HuH-7.5 (cell line): Measurements from ENCODE around the gene IFI30.

Source experiments
- DNase-seq: peaks from one replicate; pipeline ENCODE4 v3.0.0; 2011; ENCODE audit warnings: low spot score

IFI30 gene

DNA sequence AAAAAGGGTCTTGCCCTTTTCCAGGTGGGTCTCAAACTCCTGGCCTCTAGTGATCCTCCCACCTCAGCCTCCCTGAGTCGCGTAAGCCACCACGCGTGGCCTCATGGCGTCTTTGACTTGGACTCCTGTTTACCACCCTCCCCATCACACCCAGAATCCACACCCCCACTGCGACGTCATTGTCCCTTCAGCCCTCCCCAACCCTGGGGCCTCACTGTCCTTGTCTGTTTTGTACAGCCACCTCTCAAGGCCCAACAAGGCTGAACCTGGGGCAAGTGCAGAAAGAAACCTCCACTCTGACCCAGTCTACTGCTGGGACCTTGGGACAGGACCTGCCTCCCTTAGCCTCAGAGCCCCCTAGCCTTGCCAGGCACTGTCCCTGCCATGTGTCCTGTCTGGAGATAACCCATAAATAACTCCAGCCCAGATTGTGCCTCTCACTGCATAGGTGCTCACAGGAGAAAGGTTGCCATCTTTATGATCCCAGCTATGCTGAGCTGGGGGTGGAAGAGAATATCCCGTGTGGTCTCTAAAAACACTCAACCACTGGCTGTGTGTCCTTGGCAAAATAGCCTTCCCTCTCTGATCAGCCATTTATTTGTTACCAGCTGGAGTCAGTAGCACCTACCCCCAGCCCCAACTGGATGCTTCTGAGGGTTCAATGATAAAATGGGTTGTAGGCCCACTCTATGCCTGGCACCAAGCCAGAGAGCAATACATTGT, 1.8 kb upstream of the IFI30 start:
- DNase-seq: no peak

DNA sequence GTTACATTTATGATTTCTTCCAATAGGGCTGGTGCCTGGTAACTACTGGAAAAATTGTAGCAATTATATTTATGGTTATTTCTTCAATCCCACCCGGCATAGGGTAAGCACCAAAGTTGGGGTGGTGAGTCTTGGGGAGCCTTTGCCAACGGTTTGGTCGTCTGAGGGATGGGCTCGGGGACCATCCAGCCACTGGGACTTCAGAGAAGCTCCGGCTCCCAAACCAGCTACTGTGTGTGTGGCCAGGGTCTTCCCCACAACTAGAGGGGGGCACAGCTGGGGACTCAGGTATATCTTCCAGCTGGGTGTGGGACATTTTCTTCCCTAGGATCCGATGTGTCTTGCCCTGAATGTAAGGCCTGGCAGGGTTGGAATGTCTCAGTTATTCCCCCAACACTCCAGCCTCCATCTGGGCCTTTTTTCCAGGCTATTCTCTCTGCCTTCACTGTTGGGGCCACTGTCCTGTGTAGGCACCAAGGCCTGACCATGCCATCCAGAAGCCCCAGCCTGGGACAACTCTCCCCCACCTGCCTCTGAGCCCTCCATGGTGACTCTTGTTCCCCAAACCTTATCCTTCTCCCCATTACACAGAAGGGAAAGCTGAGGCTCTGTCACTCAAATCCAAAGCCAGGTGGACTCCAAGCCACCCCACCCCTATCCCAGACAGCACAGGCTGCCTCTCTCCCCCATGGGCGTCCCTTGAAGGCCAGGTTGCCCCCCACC, 1.1 kb upstream of the IFI30 start:
- DNase-seq: no peak

DNA sequence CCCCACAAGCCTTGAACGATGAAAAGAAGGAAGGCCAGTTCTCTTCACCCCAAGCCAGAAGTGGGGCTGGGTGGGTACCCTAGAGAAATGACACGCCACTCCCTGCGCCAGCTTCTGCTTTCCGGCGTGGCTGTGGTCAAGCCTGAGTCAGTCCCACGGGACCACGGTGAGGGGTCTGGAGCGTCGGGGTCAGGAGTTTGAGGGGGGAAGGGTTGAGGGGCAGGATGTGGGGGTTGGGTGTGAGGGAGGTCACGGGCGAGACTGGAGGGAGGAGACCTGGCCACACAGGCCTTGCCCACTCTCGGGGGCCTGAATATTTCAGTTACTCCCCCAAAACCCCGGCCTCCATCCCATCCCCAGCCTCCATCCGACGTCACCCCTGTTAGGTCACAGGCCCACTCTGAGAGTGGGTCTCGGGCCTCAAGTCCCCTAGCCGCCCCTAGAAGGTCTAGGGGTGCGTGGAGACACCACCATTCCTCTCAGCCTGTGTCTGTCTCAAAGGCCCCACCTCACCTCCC, 500 bp upstream of the IFI30 start:
- DNase-seq: no peak

DNA sequence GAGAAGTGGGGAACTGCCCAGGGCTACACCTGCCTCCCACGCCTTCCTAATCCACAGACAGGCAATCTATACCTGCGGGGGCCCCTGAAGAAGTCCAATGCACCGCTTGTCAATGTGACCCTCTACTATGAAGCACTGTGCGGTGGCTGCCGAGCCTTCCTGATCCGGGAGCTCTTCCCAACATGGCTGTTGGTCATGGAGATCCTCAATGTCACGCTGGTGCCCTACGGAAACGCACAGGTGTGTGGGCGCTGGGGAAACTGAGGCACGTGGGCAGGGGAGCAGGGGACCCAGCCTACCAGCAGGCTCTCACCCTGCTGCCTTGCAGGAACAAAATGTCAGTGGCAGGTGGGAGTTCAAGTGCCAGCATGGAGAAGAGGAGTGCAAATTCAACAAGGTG, 1.4 kb downstream of the IFI30 start:
- DNase-seq: no peak

DNA sequence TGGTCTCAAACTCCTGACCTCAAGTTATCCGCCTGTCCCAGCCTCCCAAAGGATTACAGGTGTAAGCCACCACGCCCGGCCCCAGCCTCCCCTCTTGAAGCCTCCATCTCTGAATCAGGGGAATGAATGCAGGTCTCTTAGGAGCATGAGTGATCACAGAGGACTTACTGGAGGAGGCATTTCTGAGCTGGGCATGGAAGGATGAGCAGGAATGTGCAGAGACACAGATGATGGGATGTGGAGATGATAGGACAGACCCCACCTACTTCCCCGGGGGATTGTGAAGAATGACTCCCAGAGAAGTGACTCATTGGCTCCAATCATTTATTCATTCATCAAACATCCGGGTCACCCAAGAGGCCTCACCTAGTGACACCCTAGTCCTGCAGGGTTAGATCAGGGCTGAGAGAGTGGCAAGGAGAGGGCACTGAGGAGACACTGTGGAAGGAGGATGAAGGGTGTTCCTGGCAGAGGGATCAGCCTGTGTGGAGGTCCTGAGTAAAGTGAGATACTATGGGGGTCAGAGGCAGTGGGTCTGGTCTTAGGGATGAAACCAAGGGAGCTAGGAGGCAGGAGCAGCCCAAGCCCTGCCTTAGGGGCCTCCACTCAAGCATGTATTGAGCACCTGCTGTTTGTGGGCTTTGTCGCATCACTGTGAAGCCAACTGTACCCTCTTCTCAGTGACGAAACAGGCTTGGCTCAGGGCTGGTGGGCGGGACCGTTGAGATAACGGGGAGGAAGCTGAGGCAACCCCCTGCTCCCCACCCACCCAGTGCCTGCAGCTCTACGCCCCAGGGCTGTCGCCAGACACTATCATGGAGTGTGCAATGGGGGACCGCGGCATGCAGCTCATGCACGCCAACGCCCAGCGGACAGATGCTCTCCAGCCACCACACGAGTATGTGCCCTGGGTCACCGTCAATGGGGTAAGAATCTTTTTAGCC, 3.0 kb downstream of the IFI30 start:
- DNase-seq: no peak

DNA sequence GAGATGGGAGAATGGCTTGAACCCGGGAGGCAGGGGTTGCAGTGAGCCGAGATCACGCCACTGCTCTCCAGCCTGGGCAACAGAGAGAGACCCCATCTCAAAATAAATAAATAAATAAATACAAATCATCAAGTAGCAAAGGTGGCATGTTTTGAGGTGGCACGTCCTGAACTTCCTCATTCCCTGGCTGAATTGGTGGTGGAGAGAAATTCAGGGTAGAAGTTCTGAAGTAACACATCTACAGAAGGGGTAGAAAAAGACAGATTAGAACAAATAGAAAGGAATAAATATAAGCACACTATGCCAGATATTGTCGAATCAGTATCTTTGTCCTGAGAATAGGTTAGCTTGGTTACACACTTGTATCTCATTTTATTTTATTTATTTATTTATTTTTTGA, 6.3 kb downstream of the IFI30 start:
- DNase-seq: no peak

DNA sequence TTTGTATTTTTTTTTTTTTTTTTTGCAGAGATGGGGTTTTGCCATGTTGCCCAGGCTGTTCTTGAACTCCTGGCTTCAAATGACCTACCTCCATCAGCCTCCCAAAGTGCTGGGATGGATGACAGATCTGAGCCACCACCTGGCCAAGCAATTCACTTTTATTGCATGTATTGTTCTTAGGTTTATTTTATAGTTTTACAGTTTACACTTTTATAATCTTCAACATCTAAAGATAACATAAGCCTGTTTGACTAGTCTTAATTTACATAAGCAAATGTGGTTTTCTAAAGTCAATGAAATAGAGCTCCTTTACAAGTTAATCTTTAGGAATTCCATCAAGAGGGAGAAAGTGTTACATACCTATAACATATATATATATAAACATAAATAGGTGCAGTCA, 9.9 kb downstream of the IFI30 start:
- no peak for DNase-seq

DNA sequence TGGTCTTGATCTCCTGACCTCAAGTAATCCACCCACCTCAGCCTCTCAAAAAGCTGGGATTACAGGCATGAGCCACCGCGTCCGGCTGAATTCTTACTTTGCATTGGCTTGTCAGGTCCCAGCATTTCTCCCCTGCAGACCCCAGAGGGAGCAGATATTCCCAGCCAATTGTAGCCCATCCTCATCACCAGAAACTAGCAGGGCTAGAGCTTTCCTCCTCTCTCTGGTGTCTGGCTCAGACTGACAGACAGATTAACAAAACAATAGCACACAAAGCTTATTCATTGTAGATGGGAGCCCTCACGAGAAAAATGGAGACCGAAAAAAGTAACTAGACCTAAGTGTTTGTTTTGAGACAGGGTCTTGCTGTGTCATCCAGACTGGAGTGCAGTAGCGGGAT, 11.9 kb downstream of the IFI30 start:
- no peak for DNase-seq

DNA sequence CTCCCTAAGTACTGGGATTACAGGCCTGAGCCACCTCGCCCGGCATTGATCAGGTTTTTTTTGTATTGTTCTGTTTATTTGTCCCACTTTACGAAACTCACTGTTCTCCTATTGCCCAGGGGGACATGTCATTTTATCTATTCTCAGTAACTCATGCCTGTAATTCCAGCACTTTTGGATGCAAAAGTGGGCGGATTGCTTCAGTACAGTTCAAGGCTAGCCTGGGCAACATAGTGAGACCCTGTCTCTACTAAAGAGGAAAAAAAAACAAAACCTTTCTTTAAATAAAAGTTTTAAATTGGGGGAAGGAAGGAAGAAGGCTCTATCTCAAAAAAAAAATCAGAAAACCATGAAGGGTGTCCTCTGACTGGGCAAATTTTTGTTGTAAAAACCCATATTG, 16.7 kb downstream of the IFI30 start:
- no peak for DNase-seq

DNA sequence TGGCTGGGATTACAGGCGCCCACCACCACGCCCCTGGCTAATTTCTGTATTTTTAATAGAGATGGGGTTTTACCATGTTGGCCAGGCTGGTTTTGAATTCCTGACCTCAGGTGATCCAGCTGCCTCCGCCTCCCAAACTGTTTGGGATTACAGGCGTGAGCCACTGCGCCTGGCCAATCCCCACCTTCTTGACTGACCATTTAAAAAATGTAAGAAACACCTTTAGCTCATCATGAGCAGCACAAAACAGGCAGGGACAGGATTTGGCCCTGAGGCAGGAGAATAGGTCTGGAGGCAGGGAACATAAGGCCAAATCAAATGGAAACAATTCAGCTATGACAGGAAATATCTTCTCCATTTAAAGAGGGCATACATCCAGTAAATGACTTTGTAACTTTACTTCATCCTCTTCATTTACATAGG, 18.0 kb downstream of the IFI30 start:
- no peak for DNase-seq

DNA sequence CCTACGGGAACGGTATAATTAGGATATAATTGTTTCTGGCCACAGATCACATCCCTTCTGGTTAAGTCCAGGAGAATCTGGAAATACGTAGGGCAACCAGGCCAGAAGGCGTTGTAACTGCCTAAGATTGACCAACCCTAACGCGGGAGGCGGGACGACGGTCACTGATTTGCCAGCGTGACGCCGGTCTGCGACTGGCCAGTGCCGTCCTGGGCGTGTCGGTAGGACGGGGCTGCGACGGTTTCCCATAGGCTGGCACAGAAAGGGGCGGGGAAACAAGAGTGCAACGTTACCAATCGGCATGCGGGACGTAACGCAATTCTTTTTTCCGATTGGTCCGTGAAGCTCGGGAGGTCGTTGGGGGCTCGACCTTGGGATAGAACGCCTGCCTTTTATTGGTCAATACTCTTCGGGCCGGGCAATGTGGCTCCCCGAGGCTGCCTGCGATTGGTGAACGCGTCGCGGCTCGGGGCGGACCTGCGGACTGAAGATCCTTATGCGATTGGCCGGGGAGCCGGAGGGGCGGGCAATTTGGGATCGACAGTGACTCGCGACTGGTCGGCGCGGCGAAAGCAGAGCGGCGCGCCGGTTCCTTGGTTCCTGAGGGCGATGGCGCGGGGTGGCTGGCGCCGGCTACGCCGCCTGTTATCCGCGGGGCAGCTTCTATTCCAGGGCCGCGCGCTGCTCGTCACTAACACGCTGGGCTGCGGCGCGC, 19.2 kb downstream of the IFI30 start, which contains the start of gene MPV17L2:
Gene MPV17L2, plus strand, starts transcription at position 546 of the 715 bp plus-strand sequence. Its CDS starts 64 bp downstream, at position 610.
- DNase-seq: peak; percentile 95

DNA sequence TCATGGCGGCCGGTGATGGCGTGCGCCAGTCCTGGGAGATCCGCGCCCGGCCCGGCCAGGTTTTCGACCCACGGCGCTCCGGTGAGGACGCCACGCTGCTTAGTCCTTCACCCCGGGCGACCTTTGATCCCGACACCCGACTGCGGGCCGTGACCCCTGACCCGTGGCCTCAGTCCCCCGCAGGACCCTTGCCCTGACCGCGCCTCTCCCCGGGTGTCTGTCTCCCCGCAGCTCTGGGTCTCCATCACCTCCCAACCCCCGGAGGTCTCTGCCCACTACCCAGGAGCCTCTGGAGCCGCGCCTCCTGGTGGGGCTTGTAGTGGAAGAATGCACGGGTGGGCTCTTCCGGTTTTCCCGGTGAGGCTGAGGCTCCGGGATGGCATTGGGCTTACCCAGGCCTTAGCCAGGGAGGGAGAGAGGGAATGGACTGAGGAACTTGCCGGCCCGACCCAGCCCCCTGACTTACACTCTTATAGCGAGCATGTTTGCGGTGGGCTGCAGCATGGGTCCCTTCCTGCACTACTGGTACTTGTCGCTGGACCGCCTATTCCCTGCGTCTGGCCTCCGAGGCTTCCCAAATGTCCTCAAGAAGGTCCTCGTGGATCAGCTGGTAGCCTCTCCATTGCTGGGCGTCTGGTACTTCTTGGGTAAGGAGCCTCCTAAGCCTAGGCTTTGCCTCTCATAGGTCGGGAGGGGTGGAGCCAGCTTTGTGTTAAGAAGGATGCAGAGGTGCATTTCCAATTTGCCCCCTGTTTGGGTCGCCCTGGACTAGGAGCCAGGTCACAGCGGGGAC, 20.0 kb downstream of the IFI30 start:
- no peak for DNase-seq

DNA sequence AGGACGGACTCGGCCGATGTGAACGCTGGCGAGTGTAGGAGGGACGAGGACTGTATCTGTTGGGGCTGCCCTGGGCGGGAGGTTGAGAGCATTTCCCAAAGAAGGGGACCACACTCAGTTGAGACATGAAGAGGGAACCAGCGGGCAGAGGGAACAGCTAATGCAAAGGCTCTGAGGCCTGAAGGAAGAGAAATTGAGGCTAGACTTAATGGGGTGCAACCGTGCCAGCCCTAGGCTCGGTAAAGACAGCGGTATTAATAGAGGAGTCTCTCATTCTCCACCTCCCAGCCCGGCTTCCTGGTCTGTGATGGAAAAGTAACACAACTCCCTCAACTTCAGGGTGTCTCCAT, 20.5 kb downstream of the IFI30 start:
- DNase-seq: no peak

DNA sequence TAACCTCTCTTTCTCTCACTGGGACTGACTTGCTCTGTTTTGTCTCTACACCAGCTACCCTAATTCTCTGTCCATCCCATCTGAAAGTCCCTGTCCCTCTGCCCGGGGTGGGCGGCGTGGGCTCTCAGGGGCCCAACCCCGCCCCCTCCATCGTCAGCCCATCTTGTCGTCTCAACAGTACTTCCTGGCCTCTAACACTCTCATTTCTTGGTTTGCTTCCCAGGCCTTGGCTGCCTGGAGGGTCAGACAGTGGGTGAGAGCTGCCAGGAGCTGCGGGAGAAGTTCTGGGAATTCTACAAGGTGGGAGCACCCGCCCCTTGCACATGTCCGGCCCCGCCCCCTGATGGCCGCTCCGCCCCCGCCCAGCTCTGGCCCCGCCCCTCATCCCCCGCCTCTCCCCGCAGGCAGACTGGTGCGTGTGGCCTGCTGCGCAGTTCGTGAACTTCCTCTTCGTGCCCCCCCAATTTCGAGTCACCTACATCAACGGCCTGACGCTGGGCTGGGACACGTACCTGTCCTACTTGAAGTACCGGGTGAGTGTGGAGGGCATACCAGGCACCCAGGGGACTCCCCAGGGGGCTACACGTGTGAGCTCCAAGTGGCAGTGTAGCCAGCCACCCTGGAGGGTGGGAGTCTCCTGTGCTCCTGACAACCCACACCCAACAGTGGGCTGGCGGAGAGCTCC, 21.1 kb downstream of the IFI30 start:
- DNase-seq: no peak

DNA sequence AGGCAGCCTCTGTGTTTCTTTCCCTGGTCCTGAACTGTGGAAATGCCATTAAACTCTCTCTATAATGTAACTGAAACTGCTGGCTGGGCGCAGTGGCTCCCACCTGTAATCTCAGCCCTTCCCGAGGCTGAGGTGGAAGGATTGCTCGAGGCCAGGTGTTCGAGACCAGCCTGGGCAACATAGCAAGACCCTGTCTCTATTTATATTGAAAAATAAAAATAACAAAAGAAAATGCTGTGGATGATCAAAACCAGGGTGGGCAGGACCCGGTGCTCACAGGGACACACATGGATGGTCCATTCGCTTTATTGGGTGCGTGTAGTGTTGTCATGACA, 22.9 kb downstream of the IFI30 start:
- DNase-seq: no peak

DNA sequence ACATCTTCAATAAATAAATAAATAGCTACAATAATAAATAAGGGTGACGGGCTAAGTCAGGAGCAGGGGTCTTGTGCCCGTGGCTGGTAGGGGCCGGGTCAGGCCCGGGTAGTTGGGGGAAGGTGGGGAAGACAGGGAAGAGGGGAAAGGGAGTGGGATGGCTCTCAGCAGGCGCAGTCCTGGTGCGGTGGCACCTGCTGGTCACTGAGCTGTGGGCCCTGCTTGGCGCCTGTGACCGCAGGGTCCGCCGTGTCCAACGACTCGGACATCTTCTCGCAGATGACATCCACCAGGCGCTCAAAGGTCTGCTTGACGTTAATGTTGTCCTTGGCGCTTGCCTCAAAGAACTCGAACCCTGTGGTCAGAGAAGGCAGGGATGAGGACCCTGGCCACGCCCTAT, 23.7 kb downstream of the IFI30 start:
- DNase-seq: no peak

DNA sequence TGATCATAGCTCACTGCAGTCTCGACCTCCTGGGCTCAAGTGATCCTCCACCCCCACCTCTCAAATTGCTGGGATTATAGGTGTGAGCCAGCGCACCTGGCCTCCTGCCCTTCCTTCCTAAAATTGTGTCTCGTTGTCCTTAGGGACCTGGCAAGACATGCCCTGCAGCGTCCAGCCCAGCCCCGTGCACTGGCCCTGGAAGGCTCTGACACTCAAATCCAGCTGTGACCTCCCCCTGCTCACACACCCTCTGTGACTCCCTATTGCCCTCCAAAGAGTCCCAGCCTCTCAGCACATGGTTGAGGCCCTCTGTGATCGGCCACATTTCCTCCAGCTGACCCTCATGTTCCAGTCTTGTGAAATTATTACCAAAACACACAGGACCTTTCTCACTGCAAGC, 24.3 kb downstream of the IFI30 start:
- DNase-seq: no peak

DNA sequence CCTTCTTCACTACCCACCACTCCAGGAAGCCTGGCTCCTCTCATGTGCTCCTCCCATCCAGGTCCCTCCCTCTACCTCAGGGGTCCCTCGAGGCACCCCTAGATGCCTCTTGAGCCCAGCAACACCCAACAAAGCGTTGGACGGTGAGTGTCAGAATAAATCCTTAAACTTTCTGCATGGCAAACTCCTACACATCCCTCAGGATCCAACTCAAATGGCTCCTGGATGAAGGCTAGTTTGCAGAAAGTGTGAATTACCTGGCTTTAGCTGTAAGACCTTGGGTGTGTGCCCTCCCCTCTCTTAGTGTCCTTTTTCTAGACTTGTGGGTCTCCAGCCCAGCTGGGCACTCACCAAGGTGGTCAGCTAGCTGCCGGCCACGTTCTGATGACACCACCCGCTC, 24.8 kb downstream of the IFI30 start:
- DNase-seq: no peak

DNA sequence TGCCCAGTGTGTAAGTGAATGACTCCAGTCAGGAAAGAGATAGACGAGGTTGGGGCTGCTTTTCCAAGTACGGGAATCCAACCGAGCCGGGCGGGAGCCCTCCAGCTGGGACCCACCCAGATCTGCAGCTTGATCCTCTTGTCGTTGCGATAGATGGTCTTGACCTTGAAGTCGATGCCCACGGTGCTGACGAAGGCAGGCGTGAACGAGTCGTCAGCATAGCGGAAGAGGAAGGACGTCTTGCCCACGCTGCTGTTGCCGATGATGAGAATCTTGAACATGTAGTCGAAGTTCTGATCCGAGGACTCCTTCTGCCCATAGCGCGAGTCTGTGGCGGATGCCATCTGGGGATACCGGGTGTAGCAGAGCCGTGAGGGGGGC, 28.8 kb downstream of the IFI30 start:
- no peak for DNase-seq

DNA sequence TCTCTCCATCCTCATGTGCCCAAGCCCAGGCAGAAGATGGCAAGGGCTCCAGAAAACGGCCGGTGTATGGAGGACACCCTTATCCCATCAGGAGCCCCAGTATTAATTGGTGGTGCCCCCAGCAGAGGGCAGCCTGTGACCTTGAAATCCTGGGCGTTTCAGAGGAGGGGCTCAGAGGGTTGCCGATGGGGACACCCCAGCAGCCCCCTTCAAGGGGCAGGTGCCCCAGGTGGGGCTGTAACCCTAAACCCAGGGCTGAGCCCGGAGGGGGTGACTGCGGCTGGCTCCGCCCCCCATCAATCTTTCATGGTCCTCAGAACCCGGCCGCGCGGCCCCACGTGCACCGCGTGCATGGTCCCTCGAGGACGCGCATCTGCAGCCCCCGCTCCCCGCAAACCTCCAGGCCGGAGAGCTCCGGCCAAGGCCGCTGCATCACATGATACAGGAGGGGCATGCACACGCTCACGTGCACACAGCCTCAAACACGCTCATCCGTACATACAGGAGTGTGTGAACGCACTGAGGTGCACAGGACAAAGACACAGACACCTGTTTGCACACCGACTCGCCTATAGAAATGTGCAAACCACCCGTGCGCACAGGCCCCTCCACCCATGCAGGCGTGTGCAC, 29.3 kb downstream of the IFI30 start:
- DNase-seq: no peak
